TTC549 (cell line): ENCODE results near the gene DUSP1.

Experiments
- FAIRE-seq: peaks from 2 replicates; lab custom pipeline; 2012; peaks lifted over from hg19 to GRCh38; lab: Jason Lieb, UNC

The DUSP1 gene

DNA sequence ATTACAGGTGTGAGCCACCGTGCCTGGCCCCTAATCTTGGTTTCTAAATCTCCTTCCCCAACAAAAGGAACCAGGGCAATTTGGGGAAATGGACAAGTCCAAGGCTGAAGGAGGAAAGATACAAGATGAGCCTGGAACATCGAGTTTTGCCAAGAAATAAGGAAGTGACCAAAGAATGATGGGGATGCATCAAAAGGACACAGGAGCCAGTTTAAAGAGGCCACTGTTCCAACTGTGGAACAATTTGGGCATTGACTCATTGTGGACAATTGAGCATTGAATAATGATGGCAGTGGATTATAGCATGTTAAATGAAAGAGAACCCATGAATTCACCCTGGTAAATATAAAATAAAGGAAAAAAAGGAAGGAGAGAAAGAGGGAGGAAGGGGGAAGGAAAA, 47.5 kb downstream of the DUSP1 start:
- FAIRE-seq: no peak

DNA sequence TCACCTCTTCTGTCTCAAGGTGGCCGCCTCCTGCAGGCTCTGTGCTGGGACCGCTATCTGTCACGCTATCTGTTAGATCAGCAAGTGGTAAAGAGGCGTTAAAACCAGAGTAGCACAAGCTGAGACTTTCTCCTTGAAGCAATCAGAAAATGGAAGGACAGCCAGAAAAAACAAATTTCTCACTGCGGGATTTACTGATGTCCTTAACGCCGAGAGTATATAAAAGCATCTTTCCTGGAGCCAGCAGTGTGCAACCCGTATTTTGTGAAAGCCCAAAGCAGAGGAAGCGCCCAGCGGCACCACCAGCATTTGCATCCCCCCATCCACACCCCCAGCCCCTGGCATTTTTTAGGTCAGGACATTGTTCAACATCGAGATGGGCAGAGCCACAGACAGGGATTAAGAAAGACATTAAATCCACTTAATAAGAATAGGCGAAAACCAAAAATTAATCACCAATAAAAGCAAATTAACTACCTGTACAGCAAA, 48.6 kb downstream of the DUSP1 start:
- FAIRE-seq: no peak

DNA sequence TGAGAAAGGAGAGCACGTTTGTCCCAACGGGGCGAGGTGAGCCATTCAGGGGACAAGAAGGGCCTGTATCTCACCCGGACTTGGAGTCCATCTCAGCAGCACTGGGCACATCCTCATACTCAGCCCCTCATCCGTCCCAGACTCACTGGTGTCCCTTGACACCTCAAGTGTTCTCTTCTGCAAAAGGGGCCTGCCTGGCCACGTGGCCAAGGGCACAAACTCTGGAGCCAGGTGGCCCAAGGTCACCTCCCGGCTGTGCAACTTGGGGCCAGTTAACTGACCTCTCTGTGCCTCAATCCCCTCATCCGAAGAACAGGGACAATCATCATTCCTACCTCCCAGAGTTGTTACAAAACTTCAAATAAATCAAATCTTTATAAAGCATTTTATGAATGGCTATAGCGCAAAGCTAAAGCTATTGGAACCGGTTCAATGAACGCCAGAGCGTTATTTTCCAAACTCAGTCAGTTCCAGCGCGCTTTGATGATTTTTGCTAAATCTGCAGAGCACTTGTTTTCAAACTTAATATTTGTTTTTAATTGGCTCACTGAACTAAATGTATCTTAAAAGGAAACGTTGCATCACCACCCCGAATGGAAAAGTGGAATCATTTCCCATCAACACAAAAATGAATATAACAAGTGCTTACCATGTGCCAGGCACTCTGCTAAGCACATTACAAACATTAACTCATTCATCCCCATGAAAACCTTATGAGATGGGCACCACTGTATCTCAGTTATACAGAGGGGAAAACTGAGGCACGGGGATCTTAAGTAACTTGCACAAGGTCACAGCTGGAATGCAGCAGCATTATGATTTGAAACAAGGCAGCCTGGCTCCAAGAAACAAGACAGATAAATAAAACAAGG, 49.3 kb downstream of the DUSP1 start:
- FAIRE-seq: no peak

DNA sequence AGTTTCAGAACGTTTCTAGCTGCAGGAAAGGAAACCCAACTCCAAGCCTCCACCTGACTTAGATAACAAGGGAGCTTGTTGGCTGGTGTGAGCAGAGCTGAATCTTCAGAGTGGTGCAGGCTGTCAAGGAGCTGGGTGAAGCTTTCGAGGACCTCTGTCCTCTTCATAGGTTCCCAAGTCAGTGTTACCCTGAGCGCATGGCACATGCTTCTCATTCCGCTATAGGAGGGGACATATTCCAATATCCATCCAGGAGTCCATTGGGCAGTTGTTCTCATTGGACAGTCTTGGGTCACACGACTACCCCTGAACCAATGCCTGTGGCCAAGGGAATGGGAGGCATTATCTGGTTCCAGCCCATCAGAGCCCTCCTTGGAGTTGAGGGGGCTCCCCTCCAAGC, 50.3 kb downstream of the DUSP1 start:
- FAIRE-seq: no peak

DNA sequence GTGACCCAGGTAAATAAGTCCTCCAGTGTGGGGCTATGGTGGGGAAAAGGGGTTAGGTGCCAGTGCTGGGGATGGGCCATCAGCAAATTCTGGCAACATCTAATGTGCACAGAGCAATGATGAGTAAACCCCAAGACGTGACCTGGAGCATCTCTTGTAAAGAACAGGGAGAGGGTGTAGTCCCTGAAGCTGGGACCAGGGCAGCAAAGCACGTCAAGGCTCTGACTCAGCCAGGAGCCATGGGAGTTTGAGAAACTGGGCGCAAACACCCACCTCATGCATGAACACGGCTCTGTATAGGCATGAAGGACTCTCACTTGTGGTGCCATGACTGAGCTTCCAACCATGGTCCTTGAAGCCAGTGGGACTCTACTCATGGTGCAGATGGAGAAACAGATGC, 51.8 kb downstream of the DUSP1 start:
- no peak for FAIRE-seq

DNA sequence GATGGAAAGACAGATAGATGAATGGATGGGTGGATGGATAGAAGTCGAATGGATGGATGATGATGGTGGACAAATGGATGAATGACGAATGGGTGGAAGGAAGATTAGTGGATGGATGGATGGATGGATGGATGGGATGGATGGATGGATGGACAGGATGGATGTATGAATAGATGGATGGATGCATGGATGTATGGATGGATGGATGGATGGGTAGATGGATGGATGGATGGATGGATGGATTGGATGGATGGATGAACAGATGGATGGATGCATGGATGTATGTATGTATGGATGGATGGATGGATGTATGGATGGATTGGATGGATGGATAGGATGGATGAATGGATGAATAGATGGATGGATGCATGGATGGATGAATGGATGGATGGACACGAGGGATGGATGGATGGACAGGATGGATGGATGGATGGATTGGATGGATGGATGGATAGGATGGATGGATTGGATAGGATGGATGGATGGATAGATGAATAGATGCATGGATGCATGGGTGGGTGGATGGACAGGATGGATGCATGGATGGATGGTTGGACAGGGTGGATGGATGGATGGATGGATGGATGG, 52.4 kb downstream of the DUSP1 start:
- FAIRE-seq: no peak
